SIG-M5 treated with dmso at 0.1 percent for 504 hours (cell line): ENCODE results near the gene LAMB2.

Experiments used
- DNase-seq: peaks from one replicate; lab custom pipeline; 2025; ENCODE audit not compliant: unreplicated experiment; lab: John Stamatoyannopoulos, UW

LAMB2 gene

DNA sequence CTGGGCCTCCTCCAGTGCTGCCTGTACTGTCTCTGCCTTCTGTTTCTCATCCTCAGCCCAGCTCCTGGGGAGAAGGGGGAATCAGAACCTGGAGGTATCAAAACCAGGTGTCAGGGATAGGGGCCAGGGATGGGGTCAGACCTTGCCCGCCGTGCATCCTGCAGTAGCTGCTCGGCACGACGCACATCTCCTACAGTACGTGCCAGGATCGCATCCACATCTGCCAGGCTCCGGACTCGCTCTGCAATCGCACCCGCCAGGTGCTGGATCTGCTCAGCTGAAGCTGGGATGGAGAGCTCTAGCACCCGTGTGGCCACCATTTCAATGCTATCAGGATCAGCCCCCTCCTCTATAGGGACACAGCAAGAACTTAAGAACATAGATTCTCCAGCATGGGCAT lies 10.8 kb downstream of the LAMB2 start:
- DNase-seq = no peak

DNA sequence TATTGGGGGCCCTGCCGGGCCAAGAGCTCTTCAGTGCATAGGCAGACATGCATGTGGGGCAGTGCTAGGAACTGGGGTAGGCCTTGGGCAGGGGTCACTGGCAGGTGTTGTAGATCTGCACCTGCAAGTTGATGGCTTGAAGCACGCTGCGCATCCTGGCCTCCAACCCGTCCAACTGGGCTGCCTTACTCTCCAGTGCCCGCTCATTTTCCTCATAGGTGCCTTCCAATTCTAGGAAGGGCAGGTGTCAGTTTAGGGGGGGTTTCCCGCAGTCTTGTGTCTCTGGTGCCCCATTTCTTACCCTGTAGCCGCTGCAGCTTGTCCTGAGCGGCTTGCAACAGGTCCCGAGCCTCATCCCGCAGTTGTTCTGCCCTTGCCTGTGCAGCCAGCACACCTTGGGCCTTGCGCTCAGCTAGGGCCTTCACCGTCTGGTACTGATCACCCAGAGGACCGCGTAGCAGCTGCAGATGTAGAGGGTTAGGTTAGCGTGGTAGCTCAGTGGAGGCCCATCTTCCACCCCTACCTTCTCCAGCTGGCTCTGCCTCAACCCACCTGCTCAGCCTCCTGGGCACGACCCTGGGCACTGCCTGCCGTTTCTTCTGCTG lies 11.6 kb downstream of the LAMB2 start:
- no peak for DNase-seq

DNA sequence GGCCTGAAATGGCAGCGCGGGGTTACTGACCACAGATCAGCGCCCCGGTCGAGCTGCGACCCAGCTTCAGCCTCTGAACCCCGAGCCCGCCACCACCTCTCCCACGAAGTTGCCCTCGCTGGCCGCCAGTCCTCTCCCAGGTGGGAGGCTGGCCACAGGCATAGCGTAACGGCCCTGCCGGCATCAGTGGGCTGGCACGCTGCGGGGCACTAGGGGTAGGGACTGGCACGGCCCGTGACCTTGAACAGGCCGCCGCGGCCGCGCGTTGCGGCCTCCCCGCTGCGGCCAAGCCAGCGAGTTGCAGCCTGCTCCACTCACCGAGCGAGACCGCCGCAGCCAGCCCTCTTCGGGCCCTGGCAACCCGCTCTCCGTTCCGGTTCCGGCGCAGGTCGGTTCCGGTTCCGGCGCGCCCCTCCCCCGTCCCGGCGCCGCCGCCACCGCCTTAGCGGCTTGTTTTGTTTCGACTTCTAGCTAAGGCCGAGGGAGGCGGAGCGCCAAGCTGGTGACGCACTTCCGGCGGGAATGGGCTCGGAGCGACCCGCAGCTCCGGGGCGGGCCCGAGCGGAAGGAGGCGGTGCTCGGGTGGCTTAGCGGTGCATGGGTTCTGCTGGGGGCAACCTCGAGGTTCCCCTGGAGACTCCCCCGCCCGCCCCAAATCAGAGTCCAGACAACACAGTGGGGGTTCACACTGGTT lies 12.3 kb downstream of the LAMB2 start, which contains the start of gene USP19:
Gene USP19, minus strand, starts transcription at position 386 of the 694 bp plus-strand sequence. CDS start 1,678 bp downstream, outside the sequence.
- peak; percentile 84 for DNase-seq

DNA sequence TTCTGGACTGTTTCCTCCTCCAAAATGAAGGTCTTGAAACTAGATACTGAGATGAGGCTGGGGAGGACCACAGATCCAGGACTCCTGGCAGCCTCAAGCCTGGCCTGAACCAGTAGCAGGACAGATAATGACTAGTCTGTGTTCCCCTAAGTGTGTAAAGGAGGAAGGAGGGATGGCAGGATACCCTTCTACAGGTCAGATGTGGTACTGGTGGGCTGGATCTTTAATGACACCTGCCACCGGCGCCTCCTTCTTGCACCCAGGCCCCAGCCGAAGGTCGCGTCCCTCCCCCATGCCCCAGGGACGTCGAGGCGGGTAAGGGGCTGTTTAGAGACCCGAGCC lies 12.8 kb downstream of the LAMB2 start:
- DNase-seq = no peak

DNA sequence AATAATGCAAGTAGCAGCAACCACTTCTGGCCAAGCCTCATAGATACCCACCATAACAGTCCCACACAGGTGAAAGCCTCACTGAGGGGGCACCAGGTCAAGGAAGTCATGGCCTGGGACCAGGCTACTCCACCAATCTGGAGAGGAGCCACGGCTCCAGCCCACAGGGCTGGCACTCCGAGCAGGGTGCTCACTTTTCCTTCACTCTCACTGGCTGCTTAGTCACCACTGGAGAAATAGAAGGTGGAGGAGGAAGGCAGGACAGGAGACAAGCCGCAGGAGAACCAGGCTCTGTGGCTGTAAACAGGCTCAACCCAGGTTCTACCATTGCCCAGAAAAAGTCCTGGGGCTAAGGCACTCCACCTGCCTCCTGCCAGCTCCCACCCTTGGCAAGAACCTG lies 13.4 kb downstream of the LAMB2 start:
- DNase-seq = no peak

DNA sequence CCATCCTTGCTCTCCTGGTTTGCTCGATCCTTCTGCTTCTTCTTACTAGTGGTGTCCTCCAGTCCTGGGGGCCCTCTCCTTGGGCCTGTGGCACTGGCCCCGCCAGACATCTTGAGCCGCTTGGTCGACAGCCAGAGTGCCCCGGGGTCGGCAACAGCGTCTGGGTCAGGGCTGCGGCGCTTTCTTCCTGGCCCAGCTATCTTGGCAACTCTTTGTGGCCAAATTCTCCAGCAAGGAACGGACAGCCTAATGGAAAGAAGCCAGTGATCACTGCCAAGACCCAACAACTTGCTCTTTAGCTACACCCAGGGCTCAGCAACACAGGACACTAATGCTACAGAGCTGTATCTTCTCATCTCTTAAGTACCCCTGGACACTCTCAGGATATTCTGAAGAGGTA lies 13.8 kb downstream of the LAMB2 start:
- DNase-seq = no peak

DNA sequence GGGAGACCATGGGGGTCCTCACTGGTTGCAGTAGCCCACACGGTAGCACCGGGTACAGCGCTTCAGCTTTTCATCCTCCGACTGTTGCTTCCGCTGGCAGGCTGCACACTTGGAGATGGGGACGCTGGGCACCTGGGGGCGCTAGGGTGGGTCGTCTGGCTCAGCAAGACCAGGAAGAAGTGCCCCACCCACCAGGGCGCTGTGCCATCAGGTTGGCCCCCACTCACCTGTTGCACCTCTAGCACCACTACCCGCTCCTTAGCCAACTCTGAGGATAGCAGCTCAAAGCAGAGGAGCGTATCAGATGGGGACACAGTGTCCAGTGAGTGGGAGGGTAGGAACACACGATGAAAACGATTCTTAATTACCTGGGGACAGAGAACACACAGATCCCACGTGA lies 20.6 kb downstream of the LAMB2 start:
- no peak for DNase-seq

DNA sequence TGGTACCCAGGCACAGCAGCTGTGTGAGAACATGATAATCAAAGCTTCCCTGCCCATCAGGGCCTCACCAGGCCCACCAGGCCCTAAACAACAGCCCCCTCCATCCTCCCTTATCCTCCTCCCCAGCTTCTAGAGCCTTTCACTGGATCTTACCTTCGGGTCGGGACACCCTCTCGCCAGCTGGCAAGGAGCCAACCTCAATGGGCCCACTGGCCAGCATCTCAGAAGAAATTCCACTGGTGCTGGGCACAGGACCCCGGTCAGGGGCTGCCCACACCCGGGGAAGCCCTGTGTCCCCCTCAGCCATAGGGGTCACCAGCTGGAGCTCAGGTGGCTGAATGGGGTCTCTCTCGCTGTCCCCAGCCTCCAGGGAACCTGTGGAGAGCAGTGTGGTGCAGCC lies 21.5 kb downstream of the LAMB2 start:
- DNase-seq = no peak

DNA sequence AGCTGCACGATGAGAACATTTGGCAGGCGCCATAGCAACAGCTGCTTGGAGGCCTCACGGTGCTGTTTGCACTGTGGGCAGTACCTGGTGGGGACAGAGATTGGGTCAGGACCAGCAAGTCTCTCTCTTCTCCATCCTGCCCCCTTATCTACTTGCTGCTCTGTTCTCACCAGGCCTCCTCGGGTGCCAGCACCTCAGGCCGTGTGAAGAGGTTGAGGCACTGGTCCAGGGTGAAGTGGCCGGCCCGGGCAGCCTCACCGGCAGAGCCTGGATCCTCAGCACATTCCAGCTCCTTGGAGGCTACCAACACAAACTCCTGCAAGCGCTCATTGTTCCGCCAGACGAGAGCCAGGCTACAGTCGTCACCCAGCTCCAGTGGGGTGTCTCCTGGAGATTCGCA lies 22.1 kb downstream of the LAMB2 start:
- no peak for DNase-seq

DNA sequence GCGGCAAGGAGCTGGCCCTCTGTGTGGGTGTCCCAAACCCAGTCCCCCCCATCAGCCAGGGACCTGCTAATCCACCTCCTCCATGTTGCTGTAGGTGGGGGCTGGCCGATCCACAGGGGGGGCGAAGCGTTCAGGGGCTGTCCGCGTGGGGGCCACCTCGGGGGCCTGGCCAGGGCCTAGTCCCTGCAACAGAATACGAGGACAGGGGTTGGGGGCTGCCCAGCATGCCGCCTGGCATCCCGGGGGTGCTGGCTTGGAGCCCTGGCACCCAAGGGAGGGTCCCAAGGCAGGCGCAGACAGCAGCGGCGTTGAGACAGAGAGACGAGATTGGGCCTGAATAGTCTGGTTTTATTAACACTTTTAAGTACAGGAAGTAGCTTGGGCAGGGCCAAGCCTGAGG lies 24.5 kb downstream of the LAMB2 start:
- no peak for DNase-seq

DNA sequence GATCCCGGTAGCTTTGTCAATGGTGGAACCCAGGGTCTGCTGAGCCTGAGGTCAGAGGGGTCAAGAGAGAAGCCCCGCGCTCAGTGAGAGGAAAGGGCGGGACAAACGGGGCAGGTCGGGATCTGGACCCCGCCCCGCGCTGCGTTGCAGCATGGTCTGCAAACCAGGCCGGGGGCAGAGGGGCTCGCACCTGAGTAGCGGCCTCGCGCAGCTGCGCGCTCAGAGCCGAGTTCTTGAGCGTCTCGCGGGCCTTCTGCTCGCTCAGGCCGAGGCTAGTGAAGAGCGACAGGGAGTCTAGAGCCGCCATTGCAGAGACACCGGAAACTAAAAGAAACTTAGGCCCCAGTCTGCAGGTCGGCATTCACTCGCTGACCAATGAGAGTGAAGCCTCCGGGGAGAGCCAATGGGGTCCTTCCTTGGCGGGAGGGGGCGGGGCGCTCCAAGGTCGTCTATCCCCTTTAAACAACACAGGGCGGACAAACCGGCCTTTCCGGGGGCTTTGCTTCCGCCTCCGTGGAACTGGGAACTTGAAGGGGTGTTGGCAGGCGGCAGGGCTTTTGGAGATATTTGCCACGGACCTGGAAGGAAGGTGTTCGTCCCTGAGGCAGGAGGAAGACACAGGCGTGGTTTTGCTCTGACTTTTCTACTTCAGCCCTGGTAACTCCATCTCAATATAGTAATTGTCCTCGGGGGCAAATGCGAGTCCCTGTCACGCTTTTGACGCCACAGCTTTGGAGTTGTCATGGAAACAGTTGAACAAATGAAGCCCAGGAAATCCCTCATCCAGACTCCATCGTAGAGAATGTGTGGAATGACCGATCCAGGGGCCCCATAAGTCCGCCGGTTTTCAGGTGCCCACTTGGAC lies 28.2 kb downstream of the LAMB2 start, which contains the start of gene QARS1:
Gene QARS1, minus strand, starts transcription at position 331 of the 865 bp plus-strand sequence. Its CDS starts 24 bp downstream, at position 307.
- DNase-seq = peak; percentile 96

DNA sequence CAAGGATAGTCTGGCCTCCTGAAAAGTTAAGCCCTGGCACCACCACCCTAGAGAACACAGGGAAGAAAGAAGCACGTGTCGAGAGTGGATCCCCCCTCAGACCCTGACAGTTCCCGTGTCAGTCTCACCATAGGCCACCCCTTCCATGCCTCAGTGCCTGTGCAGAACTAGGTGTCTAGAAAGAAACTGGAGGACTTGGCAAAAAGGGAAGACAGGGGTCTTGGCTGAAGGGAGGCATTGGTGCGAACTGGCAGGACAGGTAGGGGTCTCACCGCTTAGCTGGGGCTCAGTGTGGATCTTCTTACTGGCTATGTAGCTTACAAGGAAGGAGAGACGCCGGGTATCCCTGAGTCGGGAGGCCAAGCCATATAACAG lies 28.8 kb downstream of the LAMB2 start:
- DNase-seq = no peak

DNA sequence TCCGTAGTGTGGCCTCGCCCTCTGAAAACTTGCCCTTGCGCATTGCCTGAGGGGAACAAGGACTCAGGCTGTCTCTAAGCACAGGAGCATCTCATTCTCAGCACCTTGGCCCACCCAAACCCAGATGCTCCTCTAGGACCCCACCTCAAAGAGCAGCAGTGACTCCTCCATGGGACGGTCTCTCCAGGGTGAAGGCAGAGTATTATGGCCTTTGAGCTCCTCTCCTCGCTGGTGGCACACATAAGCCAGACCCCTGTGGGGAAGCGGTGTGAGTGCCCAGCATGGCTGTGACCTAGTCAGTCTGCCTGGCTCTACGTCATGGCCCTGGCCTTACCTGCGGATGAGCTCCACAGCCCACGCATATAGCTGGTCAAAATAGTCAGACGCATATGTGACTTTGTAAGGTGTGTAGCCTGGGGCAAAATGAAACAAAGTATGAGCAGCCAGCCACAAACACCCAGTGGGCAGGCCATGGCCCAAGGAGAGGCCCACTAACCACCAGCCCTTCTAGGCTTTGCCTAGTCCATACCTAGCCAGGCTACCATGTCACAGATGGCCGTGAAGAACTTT lies 32.7 kb downstream of the LAMB2 start:
- DNase-seq = no peak

DNA sequence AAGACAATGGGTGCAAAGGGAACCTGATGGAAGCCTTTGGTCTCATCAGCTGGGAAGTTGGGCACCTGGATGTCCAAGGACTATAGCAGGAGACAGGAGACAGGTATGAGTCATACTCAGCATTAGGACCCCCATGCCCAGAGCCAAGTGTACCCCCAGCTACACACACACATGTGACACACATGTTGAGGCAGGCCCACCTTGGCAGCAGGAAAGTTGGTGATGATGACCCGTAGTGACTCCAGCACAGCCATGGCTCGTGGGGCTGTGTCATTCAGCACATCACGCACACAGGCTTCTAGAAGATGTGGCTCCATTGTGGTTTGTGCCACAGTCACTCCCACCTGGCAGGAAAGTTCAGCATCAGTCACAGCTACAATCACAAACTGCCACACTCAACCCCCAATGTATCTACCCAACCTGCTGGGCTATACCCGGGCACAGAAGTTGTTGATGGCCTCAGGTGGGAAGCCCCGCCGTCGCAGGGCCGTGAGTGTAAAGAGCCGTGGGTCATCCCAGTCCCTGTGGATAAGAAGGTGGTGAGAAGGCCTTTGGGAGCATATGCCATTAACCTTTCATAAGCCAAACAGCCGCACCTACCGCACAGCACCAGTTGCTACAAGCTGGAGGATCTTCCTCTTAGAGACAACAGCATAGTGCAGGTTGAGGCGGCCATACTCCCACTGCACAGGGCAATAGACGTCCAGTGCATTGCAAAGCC lies 33.8 kb downstream of the LAMB2 start:
- DNase-seq = no peak

DNA sequence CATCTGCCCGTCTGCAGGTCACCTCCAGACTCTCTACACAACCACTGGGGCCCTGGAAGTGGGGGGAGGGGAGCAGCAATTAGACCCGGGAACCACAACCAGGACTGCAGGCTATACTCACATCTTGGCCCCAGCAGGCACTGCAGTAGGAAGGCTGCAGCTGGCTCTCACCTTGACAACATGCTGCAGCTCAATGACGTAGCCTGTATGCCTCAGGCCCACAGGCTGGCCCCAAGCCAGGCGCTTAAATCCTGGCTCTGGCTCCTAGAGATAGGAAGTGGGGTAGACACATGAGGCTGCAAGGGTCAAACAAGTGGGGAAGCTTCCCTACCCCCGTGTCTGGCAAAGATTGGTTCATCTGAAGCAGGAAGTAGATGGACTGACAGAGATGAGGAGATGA lies 34.4 kb downstream of the LAMB2 start:
- no peak for DNase-seq

DNA sequence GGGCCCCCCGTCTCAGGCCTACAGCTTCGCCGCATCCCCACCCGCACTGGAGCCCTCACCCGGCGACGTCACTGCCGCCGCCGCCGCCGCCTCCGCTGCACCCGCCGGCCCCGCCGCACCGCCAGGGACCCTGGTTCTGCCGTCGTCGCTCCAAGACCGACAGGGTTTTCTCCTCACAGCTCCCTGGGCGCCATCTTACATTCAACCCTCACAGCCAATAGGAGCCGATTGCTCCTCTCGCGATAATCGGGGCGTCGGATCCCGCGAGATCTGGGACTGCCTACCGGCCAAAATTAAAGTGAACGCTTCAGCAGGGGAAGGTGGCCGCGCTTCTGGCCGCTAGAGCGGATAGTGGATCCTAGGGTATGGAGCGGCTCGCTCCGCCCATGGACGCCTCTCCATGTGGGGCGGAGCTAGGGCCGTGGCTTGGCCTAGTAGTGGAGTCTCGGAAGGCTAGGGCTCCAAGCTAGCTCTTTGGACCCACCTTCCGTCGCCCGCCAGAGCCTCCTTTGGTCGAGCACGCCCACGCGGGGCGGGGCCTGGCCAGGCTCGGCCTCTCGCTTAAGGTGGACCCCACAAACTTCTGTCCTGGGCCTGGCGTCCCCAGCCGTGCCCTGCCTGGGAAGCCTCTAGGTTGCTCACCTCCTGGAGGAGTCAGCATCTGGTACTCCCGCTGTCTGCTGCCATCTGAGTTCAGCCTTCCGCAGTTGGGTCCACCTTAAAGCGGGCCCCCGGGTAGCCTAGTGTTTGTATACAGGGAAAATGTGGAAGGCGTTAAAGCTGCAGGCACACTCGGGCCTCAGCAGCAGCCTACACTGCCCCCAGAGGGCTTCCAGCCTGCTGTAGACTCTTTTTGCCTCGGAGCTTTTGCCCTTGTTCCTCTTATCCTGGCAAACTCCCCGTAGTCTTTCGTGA lies 38.7 kb downstream of the LAMB2 start, which contains the start of gene QRICH1:
Gene QRICH1, minus strand, starts transcription at position 219 of the 915 bp plus-strand sequence. CDS start 17,054 bp downstream, outside the sequence.
- DNase-seq = peak; percentile 98

DNA sequence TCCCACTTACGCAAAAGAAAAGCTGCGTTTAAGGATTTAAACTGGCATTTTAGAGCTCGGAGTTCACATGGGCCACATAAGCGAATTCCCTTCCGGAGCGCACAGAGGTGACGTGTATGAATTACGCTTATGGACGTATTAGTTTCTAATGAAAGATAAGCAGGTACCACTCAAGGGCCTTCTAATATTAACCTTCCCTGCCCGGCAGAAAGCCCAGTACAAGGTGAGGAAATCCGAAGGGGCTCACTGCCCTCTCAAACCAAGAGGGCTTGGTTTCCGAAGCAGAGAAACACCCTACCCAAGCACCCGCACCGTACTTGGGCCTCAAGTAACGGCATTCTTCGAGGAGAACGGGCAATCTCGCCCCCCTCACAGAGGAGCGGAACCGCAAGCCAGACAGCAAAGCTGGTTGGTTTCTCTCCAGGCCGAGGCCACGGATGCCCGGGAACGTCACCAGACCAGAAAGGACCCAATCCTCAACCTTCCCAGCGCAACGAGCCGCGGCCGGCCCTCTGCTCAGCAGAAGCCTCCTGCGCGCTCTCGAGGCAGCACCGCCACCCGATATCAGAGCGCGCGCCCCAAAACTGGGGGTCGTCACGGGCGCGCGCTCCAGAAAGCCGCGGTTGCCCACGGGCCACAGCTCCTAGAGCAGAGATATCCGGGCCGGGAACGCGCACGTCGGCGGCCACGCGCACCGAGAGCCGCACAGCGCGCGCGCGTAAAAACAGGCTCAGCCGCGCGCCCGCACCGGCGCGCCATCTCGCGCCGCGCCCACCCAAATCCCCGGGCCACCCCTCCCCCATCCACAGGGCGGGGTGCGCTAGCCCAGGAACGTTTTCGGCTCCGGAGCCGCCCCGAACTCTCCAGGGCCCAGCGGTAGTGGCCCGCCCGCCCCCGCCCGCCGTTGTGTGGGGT lies 39.7 kb downstream of the LAMB2 start:
- peak; percentile 59 for DNase-seq

DNA sequence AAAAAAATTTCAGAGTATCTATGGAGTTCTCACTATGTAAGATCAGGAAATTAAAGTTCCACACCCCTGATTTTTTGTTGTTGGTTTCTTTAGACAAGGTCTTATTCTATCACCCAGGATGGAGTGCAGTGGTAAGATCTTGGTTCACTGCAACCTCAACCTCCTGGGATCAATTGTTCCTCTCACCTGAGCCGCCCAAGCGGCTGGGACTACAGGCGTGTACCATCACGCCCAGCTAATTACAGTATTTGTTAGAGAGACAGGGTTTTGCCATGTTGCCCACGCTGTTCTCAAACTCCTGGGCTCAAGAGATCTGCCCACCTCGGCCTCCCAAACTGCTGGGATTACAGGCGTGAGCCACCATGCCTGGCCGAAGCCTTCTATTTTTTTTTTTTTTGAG lies 51.4 kb downstream of the LAMB2 start:
- DNase-seq = no peak

DNA sequence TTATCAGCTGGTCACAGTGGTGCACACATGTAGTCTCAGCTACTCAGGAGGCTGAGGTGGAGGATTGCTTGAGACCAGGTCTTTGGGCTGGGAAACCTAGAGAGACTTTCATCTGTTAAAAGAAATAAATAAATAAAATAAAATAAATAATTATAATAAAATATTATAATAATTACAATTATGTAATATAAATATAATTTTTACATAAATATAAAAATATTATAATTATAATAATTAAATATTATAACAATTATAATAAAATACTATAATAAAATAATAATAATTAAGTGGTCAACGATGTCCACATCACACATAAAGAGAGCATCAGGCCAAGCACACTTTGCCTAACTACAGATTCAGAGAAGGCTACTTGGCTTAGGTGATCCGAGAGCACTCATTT lies 53.6 kb downstream of the LAMB2 start:
- DNase-seq = no peak
